Chondrocyte (in vitro differentiated cells): ENCODE results near the gene TBPL1. TPM values are rescaled to one million over a fixed set of nuclear protein-coding genes. Genes with fewer than 3 reads are reported as not detected.
A peak's percentile ranks its signal among the peaks of the same experiment; 100 is the strongest.

Experiments
- DNase-seq: peaks from one replicate; pipeline ENCODE4 v3.0.0; 2021; ENCODE audit warnings: mixed read lengths, low spot score
- H3K27ac Mint-ChIP-seq: one replicate; pipeline ENCODE4 v1.8.0; 2021; ENCODE audit warnings: mild to moderate bottlenecking, moderate library complexity, mixed read lengths; ENCODE audit not compliant: unreplicated experiment
- H3K27me3 Mint-ChIP-seq: 2 replicates; pipeline ENCODE4 v1.8.0; 2021; ENCODE audit warnings: low read depth, mixed read lengths
- H3K36me3 Mint-ChIP-seq: 2 replicates; pipeline ENCODE4 v1.8.0; 2021; ENCODE audit warnings: low read depth, mixed read lengths
- H3K4me1 Mint-ChIP-seq: 2 replicates; pipeline ENCODE4 v1.8.0; 2021; ENCODE audit warnings: low read depth, mild to moderate bottlenecking, mixed read lengths
- H3K4me3 Mint-ChIP-seq: one replicate; pipeline ENCODE4 v1.8.0; 2021; ENCODE audit warnings: mild to moderate bottlenecking, moderate library complexity, mixed read lengths; ENCODE audit not compliant: unreplicated experiment
- H3K9me3 Mint-ChIP-seq: 2 replicates; pipeline ENCODE4 v1.8.0; 2021; ENCODE audit warnings: low read depth, mixed read lengths
- CTCF ChIP-seq: fragments of 200-600 bp; sonication (generic); IDR thresholded peaks from 2 replicates; pipeline ENCODE4 v1.5.0; 2021; ENCODE audit warnings: antibody characterized with exemption, mild to moderate bottlenecking, moderate library complexity
- total RNA-seq: library from RNA; stranded (reverse); gene quantifications from 3 replicates; pipeline ENCODE4 v1.2.1, GENCODE V29; 2021

Gene TBPL1
- total RNA-seq, 1 donor from 2014 or later: 28.5 TPM

GRCh38 chr6:134002821-134003220, 49.8 kb downstream of the TBPL1 start:
- no peak overlapping the region for H3K4me3 Mint-ChIP-seq
- peaks cover 25% of the 10 kb centered on the region for H3K4me1 Mint-ChIP-seq
- H3K27ac Mint-ChIP-seq: no peak overlapping the region
- no peak for DNase-seq
- H3K27me3 Mint-ChIP-seq: no peaks in the 10 kb centered on the region
- H3K36me3 Mint-ChIP-seq: no peaks in the 10 kb centered on the region
- H3K9me3 Mint-ChIP-seq: no peaks in the 10 kb centered on the region
- TF ChIP-seq CTCF: no peak

- H3K27me3 Mint-ChIP-seq: no peaks in the 10 kb centered on the region
- peak overlapping the region; percentile 34 for H3K27ac Mint-ChIP-seq
- no peaks in the 10 kb centered on the region for H3K36me3 Mint-ChIP-seq
- no peak for DNase-seq
- no peak for TF ChIP-seq CTCF
- no peaks in the 10 kb centered on the region for H3K9me3 Mint-ChIP-seq
- peak overlapping the region; percentile 23 for H3K4me3 Mint-ChIP-seq
- H3K4me1 Mint-ChIP-seq: peaks cover 21% of the 10 kb centered on the region
Measured at GRCh38 chr6:134003542-134003951, 50.5 kb downstream of the TBPL1 start.

GRCh38 chr6:134004714-134005113, 51.7 kb downstream of the TBPL1 start:
- H3K9me3 Mint-ChIP-seq: peaks cover 4% of the 10 kb centered on the region
- H3K27me3 Mint-ChIP-seq: no peaks in the 10 kb centered on the region
- H3K27ac Mint-ChIP-seq: no peak overlapping the region
- DNase-seq: no peak
- H3K4me3 Mint-ChIP-seq: no peak overlapping the region
- peaks cover 21% of the 10 kb centered on the region for H3K4me1 Mint-ChIP-seq
- peak; percentile 33 for TF ChIP-seq CTCF
- no peaks in the 10 kb centered on the region for H3K36me3 Mint-ChIP-seq

- no peak for TF ChIP-seq CTCF
- Mint-ChIP-seq H3K27ac (no peak overlapping the region), H3K27me3 (no peaks in the 10 kb centered on the region), H3K4me1 (peaks cover 21% of the 10 kb centered on the region), H3K36me3 (no peaks in the 10 kb centered on the region), H3K4me3 (no peak overlapping the region), H3K9me3 (peaks cover 4% of the 10 kb centered on the region)
- DNase-seq: no peak
Measured at GRCh38 chr6:134005800-134006199, 52.8 kb downstream of the TBPL1 start.

- Mint-ChIP-seq H3K27me3 (no peaks in the 10 kb centered on the region), H3K9me3 (peaks cover 4% of the 10 kb centered on the region), H3K4me1 (peaks cover 21% of the 10 kb centered on the region), H3K36me3 (no peaks in the 10 kb centered on the region), H3K27ac (no peak overlapping the region), H3K4me3 (no peak overlapping the region)
- no peak for TF ChIP-seq CTCF
- no peak for DNase-seq
Measured at GRCh38 chr6:134007077-134007476, 54.1 kb downstream of the TBPL1 start.
